GM19467 (cell line): Measurements from ENCODE around the gene PSME3.

ENCODE experiments used
- ATAC-seq: cut with Tn5 transposase; IDR thresholded peaks from one replicate; pipeline ENCODE4 v1.9.1; 2021; ENCODE audit warnings: mild to moderate bottlenecking, moderate library complexity; ENCODE audit not compliant: unreplicated experiment

PSME3 gene

GRCh38 chr17:42814633-42815399, 18.4 kb upstream of the PSME3 start:
- ATAC-seq, result no peak

DNA sequence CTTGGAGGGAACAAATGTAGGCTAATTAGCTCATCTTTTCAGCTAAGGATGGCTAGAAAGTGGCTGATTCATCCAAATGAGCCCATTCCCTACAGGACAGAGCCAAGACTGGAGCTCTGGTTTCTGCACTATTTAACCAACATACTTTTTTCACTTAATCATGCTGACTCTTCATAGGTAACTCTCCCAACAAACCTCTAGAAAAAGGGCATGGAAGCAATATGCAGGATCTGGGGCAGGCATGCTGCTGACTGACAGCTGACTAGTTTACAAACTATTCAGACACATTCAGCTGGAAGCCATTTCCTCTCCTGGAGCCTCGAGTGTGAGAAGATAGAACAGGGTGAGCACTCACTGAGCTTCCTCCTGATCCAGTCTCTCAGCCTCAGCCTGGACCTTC, 15.3 kb upstream of the PSME3 start:
- ATAC-seq, result no peak

- ATAC-seq, result no peak
Observed at GRCh38 chr17:42818379-42818778, 14.8 kb upstream of the PSME3 start.

DNA sequence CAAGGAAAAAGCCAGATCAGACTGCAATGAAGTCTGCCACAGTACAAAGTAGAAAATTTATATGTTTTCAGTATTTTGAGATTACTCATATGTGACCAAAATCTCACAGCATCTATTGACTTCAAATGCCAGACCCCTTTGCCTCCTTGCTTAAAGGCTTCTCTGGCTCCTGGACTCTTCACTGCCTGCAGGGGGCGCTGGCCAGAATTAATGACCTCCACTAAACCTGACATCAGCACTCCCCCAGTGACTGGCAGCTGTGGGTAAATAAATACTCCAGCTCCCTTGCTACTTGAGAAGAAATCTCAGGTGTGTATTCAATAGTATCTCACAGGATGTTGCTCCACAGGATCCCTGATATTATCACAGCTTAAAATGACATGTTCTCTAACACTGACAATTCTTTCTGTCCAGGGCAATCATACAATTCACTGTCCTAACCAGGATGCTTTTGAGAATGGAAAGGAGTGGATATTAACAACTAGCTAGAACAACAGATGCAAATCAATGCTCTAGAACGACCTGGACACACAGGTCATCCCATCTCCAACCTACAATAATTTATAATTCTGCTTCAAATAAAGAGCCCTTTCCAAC, 13.2 kb upstream of the PSME3 start:
- ATAC-seq, result no peak

GRCh38 chr17:42821176-42821575, 12.0 kb upstream of the PSME3 start:
- no peak for ATAC-seq

- ATAC-seq, result no peak
Observed at GRCh38 chr17:42827472-42827871, 5.7 kb upstream of the PSME3 start.

DNA sequence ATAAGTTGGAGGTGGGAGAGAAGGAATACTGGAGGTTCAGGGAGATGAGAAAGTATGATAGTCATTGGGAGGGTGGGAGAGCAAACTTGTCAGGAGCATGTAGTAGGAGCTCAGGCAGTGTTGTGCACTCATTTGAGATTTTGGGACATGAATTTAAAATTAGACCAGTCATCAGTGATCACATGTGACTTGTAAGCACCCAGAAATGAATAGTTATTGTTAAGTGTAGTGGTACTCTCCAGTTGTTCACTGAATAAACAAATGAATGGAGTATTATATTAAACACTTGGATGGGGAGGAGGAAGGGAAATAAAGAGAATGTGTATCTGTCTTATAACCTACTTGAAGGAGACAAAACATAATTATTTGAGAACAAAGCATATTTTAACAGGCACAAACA, 2.2 kb upstream of the PSME3 start:
- no peak for ATAC-seq

GRCh38 chr17:42832213-42832933, 824 bp upstream of the PSME3 start:
- ATAC-seq, result no peak

DNA sequence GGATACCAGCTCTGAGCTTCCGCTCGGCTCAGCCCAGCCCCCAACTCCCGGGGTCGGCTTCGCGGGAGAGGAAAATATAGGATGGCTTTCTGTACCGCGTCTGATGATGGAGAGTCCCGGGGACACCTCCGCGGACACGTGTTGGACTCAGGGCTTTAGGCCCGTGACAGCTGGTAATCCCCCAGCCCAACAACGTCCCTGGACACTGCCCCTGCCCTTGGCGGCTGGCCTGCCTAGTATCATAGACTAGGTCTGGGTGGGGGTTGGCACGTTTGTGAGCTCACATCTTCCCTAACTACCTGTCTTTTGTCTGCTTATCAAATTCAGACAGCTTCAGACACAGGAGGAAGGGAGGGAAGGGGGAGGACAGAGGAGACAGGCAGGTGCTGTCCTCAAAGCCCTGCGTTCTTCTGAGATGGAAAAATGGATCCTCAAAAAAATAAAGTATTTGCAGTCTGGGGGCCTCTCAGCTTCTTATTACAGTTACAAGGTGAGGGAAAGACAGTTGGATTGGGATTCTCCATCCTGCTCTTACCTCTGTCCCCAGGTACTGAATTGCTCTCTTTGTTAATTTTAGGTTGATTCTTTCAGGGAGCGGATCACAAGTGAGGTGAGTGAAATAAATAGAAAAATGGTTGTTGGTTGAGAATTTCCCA, 698 bp downstream of the PSME3 start:
- no peak for ATAC-seq

- no peak for ATAC-seq
Observed at GRCh38 chr17:42835732-42836131, 2.5 kb downstream of the PSME3 start.

DNA sequence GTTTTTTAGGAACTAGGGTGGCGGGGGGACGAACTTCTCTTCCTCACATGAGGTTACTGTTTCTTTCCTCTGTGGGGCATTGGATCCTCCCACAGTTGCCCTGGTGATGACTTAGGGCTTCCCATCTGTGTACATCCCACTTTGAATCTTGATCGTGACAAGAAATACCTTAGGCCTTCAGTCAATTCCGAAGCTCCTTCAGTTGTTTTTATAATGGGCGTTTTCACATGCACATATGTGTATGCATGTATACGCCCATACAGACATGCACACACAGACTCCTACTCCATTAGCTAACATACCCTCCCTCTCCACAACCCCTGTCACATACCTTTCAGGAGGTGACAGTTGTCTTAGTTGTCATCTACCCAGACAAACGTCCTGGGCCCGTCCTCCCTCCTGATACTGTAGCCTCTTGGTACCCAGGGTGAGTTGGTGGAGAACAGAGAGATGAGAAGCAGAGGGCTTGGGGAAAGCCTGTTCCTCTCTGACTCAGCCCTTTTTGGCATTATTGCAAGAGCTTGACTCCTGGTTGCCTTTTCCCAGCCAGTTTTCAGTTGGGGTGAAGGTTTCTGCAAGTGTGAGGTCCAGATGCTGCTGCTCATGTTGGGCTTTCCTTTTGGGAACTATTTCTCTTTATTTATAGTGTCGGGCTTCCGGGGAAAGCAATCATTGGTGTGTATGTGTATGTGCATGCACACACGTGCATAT, 8.9 kb downstream of the PSME3 start:
- ATAC-seq, result no peak

DNA sequence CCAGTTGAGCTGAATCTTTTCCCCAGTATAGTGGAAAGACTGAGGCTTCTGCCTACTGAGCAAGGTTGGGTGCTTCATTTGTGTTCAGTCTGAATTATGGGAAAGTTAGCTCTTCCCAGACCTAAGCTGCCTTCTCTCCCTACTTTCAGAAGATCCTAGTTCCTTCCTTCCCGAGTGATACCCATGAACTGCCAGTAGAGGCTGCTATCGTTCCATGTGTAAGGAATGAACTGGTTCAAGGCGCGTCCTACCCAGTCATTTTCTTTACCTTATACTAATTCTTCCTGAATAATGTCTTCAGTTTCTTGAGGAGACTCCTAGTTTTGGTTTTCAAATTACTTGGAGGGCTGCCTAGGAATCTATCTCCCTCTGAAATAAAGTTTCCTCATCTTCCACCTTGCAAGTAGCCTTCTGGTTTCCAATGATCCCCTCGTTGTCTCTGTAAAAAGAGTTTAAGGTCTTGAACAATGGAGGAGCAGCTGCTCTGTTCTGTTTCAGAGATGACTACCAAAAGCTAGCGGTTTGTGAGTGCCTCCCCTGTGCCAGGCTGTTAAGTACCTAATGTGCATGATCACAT, 10.2 kb downstream of the PSME3 start:
- no peak for ATAC-seq

DNA sequence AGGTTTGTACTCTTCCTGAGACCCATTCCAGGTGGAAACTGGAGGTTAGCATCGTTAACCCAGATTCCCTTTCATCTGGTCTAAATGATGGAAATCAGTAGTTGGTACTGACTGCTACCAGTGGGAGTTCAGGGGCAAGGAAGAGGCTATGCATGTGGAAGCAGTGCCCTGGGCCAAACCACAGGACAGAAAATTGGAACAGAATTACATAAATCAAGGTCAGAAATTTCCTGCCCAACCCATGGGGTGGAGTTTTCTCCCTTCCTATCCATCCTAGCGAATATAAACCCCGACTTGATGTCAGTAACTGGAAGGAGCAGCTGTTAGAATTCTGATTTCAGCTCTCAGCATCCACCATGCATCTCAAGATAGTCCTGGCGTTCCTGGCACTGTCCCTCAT, 11.1 kb downstream of the PSME3 start, which contains the start of gene AOC2:
AOC2 (plus strand) TSS at position 310 of the 400 bp plus-strand sequence; CDS start at position 357, 47 bp downstream.
- ATAC-seq, result no peak

GRCh38 chr17:42844761-42845555, 11.8 kb downstream of the PSME3 start:
- ATAC-seq, result no peak

- ATAC-seq, result no peak
Observed at GRCh38 chr17:42845556-42845917, 12.3 kb downstream of the PSME3 start.

GRCh38 chr17:42845918-42846593, 12.9 kb downstream of the PSME3 start:
- ATAC-seq, result no peak

DNA sequence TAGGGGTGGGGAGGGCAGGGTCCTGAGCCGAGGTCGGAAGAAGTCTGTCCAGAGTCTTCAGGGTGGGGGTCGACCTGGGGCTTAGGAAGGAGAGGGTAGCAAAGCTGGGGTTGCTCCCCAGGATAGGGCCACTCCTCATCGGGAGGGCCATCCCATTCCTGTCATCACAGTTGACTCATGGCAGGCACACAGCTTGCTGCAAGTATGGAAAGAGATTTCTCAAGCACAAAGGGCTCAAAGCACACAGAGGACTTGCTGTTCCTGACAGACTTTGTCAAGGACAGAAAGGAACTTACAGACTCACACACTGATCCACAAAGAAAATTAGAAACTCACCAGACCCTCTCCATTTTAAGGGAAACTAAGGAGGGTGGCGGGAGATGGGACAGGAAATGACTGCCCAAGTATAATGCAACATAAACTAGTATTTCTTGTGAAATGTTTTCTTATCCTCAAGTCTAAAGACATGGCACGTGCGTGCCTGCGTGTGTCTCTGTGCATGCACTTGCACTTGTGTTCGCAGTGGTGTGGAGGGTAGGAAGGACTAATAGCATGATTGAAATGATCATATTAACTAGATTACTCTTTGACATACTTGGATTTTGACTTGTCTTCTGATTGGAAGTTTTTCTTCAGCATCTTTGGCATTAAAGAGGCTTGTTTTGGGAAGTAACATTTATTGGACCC, 13.5 kb downstream of the PSME3 start:
- no peak for ATAC-seq

DNA sequence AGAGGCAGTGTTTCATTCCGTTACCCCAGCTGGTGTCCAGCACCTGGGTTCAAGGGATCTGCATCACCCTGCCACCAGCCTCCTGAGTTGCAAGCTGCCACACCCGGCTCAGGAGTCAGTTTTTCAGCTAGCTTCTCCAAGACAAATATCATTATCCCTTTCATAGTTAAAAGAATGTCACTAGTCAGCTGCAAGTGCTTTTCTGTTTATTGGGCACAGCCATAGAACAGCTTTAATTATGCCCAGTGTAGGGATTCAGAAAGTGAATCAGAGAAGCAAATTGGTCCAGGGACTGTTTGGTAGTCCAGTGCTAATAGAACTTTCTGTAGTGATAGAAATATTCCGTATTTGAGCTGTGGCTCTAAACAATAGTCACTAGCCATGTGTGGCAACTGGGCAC, 14.9 kb downstream of the PSME3 start:
- ATAC-seq, result no peak

- no peak for ATAC-seq
Observed at GRCh38 chr17:42849031-42849430, 15.8 kb downstream of the PSME3 start.
